Mononuclear cell (primary cell): ENCODE measurements around the gene ATAD3B. TPM values are rescaled to one million over a fixed set of nuclear protein-coding genes. Genes with fewer than 3 reads are reported as not detected.

ENCODE experiments used
- total RNA-seq: library from RNA; depleted of rRNA; stranded (reverse); fragments of >200 nt; gene quantifications from one replicate; pipeline ENCODE4 v1.2.3, GENCODE V29; 2012

ATAD3B gene
- total RNA-seq, 1 donor: 11.5 TPM

Other genes with a start within 250 kb of the ATAD3B start
- gene SDF4, start 239.8 kb upstream of the ATAD3B start, total RNA-seq: 50.0 TPM
- 5.9 TPM for gene B3GALT6, start 239.5 kb upstream of the ATAD3B start, total RNA-seq
- gene C1QTNF12, start 225.0 kb upstream of the ATAD3B start, total RNA-seq: 1.6 TPM
- 26.9 TPM for gene UBE2J2, start 197.9 kb upstream of the ATAD3B start, total RNA-seq
- gene SCNN1D, start 191.3 kb upstream of the ATAD3B start, total RNA-seq: 2.6 TPM
- gene ACAP3, start 163.8 kb upstream of the ATAD3B start, total RNA-seq: 16.8 TPM
- gene PUSL1, start 163.2 kb upstream of the ATAD3B start, total RNA-seq: 12.6 TPM
- gene INTS11, start 147.1 kb upstream of the ATAD3B start, total RNA-seq: 51.2 TPM
- gene CPTP, start 147.0 kb upstream of the ATAD3B start, total RNA-seq: 8.5 TPM
- gene TAS1R3, start 140.5 kb upstream of the ATAD3B start, total RNA-seq: 0.94 TPM
- 17.9 TPM for gene DVL1, start 122.3 kb upstream of the ATAD3B start, total RNA-seq
- gene MXRA8, start 113.2 kb upstream of the ATAD3B start, total RNA-seq: 1.6 TPM
- 27.8 TPM for gene AURKAIP1, start 96.6 kb upstream of the ATAD3B start, total RNA-seq
- gene CCNL2, start 72.4 kb upstream of the ATAD3B start, total RNA-seq: 127 TPM
- gene MRPL20, start 64.5 kb upstream of the ATAD3B start, total RNA-seq: 39.5 TPM
- gene ANKRD65, start 50.5 kb upstream of the ATAD3B start, total RNA-seq: not detected
- 0.10 TPM for gene VWA1, start 36.1 kb upstream of the ATAD3B start, total RNA-seq
- gene ATAD3C, start 22.1 kb upstream of the ATAD3B start, total RNA-seq: 0.63 TPM
- gene ATAD3A, start 40.4 kb downstream of the ATAD3B start, total RNA-seq: 4.9 TPM
- not detected for gene TMEM240, start 68.9 kb downstream of the ATAD3B start, total RNA-seq
- gene SSU72, start 103.1 kb downstream of the ATAD3B start, total RNA-seq: 47.9 TPM
- gene FNDC10, start 128.4 kb downstream of the ATAD3B start, total RNA-seq: 1.2 TPM
- gene MIB2, start 143.7 kb downstream of the ATAD3B start, total RNA-seq: 23.1 TPM
- gene MMP23B, start 160.4 kb downstream of the ATAD3B start, total RNA-seq: 1.3 TPM
- gene CDK11B, start 187.2 kb downstream of the ATAD3B start, total RNA-seq: 9.3 TPM
- 20.5 TPM for gene SLC35E2B, start 221.0 kb downstream of the ATAD3B start, total RNA-seq